ENCODE results near the gene TRMT2A.
A peak's percentile ranks its signal among the peaks of the same experiment; 100 is the strongest.

The TRMT2A gene

GRCh38 chr22:20112623-20113511, 4.2 kb downstream of the TRMT2A start:
- no peak for TF ChIP-seq CTCF (IDR thresholded peaks at IDR 0.05; ENCODE audit: control insufficient read depth, extremely low read depth, insufficient read depth)
- H3K4me3 ChIP-seq (ENCODE audit: low read depth, low read length) = no peak overlapping the region
- no peak for DNase-seq (ENCODE audit: low read depth)

GRCh38 chr22:20111689-20112622, 5.1 kb downstream of the TRMT2A start:
- TF ChIP-seq CTCF (IDR thresholded peaks at IDR 0.05; ENCODE audit: control insufficient read depth, extremely low read depth, insufficient read depth) = no peak
- no peak overlapping the region for H3K4me3 ChIP-seq (ENCODE audit: low read depth, low read length)
- no peak for DNase-seq (ENCODE audit: low read depth)

DNA sequence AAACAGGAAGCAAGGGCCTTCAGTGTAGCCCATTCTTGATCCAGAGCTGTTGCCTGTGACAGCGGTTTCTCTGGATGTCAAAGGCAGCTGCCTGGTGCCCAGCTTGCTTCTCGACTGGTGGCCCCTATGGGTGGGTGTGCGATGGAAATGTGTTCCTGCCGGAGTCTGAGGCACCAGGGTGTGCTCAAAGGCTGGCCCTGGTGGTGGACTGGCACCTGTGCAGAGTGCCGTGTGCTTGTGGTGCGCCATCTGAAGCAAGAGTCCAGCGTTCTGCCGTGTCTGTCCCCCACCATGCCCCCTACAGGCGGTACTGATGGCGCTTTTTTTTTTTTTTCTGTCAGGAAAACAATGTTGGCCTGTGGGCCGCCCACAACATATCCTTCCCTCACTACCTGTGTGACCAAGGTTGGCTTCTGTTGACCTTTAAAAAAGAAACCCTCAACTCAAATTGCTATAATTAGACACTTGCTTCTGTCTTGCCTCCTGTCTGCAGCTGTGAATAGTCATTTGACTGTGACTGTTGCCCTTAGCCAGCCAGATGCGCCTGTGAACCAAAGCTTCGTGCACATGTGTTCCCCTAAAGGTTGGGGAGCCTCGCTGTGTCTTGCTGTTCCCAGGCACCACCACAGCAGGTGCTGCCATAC, 5.9 kb downstream of the TRMT2A start:
- no peak for DNase-seq (ENCODE audit: low read depth)
- no peak overlapping the region for H3K4me3 ChIP-seq (ENCODE audit: low read depth, low read length)
- 0 out of 2 replicates have a peak, but pooled peaks have one; percentile 0 for TF ChIP-seq CTCF (IDR thresholded peaks at IDR 0.05; ENCODE audit: control insufficient read depth, extremely low read depth, insufficient read depth)

DNA sequence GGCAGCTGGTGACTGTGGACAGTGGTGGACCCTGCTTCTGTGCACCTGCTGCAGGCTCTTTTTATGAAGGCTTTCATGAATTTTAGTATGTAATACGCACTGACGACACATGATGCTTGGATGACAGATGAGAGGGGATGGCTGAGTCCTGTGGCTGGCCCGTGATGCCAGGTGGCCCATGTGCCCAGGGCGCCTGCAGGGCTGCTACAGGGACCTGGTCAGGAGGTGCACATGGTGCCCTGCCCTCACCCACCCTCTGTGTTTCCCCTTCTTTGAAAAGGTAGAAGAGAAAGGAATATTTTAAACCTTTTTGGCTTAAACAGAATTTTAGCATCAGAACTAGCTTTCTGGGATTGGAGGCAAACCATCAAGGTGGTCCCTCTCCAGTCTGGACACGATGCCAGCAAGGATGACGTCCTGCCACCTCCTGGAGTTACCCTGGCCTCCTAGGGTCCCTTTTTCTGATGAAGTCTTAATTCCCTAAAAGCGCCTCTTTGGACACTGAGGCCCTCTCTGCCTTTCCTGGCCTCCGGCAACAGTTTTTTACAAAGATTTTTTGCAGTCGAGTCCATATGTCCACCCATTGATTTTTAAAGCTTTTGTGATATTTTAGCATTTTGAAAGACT, 6.6 kb downstream of the TRMT2A start:
- DNase-seq (ENCODE audit: low read depth) = no peak
- no peak for TF ChIP-seq CTCF (IDR thresholded peaks at IDR 0.05; ENCODE audit: control insufficient read depth, extremely low read depth, insufficient read depth)
- no peak overlapping the region for H3K4me3 ChIP-seq (ENCODE audit: low read depth, low read length)

GRCh38 chr22:20109411-20110358, 7.3 kb downstream of the TRMT2A start:
- no peak for DNase-seq (ENCODE audit: low read depth)
- TF ChIP-seq CTCF (IDR thresholded peaks at IDR 0.05; ENCODE audit: control insufficient read depth, extremely low read depth, insufficient read depth) = no peak
- no peak overlapping the region for H3K4me3 ChIP-seq (ENCODE audit: low read depth, low read length)

Data from LNCaP clone FGC (cell line).